Stimulated activated CD8-positive, alpha-beta memory T cell treated with anti-CD3 and anti-CD28 coated beads, Interleukin-7, amount 100 ng/mL, for 1 hour (primary cell): Measurements from ENCODE around the gene RABAC1.

Source experiments
- DNase-seq, 2 donors: peaks; one replicate each; pipeline ENCODE4 v3.0.0-alpha.2; 2020; ENCODE audit warnings: low read depth in 2 of 2

Gene RABAC1

DNA sequence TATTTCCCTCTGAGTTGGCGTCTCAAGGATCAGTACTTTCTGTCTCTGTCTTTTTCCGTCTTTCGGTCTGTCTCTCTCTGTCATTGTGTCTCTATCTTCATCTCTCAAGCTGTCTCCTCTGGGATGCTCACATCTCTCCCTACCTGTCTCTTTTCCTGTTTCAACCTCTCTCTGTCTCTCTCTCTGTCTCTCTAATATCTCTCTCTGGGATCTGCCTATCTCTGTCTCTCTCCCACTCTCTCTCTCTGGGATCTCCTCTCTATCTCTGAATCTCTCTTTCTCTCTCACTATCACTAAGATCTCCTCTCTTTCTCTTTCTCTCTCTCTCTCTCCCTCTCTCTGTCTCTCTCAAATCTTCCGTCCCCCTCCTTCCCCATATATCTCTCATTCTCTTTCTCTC lies 30.9 kb upstream of the RABAC1 start:
- no peak for DNase-seq

DNA sequence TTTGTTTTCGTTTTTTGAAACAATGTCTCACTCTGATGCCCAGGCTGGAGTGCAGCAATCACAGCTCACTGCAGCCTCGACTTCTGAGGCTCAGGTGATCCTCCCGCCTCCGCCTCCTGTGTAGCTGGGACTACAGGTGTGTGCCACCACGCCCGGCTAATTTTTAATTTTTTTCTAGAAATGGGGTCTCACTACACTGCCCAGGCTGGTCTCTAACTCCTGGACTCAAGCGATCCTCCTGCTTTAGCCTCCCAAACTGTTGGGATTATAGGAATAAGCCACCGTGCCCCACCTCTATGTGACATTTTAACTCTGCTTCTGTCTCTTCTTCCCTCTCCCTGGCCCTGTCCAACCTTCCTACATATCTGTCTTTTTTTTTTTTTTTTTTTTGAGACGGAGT lies 29.8 kb upstream of the RABAC1 start:
- DNase-seq, result no peak

DNA sequence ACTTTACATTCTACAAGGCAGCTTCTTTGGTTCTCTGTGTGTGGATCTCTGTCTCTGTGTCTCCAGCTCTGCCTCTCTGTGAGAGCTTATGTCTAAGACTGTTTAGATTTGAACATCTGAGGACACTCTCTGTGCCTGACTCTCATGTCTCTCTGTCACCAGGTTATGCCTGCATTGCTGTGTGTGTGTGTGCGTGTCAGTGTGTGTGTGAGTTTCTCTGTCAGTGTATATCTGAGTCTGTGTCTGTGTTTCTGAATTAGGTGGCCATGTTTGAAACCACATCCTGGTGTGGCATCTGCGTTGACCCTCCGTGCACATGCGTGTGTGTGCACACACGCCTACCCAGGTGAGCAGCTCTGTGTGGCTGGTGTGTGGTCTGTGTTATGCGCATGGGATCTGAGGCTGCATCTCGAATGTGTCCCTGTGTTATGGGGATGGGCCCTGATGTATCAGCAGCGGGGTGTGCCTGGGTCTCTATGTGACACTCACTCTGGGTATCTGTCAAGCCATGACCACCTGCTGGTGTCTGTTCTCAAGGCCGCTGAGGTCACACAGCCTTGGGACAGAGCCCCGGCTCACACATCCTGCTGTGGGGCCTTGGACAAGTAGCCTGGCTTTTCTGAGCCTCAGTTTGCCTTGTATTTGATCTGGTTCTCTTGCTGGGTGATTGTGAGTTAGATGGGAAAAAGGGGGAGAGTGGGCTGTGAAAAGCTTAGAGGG lies 28.2 kb upstream of the RABAC1 start:
- DNase-seq, result no peak

DNA sequence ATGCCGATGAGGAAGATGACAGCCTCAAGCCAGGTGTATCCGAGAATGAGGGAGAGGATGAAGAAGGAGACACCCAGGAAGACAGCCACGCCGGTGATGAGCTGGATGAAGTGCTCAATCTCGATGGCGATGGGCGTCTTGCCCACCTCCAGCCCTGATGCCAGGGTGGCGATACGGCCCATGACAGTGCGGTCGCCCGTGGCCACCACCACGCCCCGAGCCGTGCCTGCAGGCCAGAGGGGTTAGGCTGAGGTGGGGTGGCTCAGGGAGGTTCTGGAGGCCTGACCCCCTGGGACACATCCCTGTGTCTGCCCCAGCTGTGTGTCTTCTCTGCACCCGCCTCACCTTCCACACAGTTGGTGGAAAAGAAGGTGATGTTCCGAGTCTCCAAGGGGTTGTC lies 25.8 kb upstream of the RABAC1 start:
- no peak for DNase-seq

DNA sequence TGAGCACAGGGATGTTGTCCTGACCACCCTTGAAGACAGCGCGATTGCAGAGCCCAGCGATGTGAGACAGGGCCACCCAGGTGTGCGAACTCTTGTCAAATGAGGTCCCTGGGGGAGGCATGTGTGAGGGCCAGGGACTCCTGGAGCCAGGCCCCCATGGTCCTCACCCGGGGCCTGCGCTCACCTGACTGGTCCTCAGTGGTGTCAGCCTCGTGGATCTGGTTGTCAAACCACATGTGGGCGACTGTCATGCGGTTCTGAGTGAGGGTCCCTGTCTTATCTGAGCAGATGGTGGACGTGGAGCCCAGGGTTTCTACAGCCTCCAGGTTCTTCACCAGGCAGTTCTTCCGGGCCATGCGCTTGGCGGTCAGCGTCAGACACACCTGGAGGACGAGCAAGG lies 22.6 kb upstream of the RABAC1 start:
- no peak for DNase-seq

DNA sequence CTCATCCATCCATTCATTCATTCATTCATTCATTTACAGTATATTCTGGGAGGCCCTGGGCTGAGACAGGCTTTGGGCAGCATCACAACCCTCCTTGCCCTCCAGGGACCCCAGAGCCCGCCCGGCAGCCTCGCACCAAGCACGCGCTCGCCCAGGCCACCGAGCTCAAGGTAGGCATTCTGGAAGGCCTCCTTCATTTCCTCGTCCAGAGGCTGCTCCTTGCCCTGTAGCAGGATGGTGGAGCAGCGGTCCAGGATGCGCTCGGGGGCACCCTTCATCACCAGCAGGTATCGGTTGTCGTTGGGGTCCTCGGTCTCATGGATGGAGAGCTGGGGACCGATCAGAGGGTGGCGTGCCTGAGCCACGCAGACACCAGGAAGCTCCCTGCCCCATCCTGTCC lies 19.3 kb upstream of the RABAC1 start:
- no peak for DNase-seq

DNA sequence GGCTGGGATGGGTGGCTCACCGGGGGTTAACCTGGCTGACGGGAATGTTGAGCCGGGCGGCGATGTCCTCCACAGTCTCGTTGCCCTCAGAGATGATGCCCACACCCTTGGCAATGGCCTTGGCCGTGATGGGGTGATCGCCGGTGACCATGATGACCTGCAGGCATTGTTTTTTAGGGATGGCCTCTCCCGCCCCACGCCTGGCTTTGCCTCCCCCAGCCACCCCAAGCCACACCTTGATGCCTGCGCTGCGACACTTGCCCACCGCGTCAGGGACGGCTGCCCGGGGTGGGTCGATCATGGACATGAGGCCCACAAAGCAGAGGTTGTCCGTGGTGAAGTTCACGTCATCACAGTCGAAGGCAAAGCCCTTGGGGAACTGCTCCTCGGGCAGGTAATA lies 18.8 kb upstream of the RABAC1 start:
- DNase-seq, result no peak

DNA sequence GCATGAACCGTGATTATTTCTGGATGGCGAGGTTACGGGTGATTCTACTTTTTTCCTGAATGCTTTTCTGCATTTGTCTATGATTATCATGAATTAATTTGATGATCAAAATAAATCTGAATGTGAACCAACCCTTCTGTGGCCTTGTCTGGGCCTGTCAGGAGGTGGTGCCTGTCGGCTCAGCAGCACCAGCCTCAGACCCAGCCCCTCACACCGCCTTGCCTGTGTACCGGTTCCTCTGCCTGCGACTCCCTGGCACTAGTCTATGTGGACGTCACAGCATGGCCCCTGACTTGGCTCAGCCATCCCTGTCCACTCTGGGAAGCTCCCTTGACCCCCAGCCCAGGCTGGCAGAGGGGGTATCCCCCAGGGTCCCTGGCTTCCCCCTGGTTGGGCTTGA lies 15.5 kb upstream of the RABAC1 start:
- no peak for DNase-seq

- no peak for DNase-seq
These were observed 12.2 kb upstream of the RABAC1 start for GRCh38 chr19:41971363-41971762.

DNA sequence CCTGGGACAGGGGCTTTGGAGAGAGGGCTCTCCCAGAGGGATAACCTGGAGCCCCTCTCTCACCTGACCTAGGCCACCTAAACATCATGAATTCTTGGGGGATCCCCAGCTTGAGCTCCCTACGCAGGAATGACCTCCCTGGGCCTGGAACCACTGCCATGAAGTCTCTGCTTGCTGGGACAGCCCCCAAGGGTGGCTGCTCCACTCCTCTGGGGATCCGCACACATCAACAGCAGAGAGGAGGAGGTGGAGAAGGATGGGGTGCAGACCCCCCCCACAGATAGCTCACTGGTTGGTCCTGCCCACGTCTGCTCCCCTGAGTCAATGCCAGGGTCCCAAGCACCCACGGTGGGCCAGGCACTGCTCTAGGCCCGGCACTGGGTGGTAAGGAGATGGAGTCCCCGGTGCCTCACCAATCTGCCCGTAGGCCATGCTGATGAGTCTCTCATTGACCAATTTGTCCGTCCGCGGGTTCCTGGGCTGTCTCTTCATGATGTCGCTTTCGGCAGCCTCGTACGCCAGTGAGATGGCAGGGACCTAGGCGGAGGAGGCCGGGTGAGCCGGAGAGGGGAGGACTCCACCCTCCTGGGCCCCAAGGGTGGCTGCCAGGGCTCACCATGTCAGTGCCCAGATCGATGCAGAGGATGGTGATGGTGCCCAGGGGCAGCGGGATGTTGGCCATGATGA lies 10.8 kb upstream of the RABAC1 start:
- DNase-seq, result no peak

GRCh38 chr19:41968751-41969595 lies 9.9 kb upstream of the RABAC1 start:
- no peak for DNase-seq

- no peak for DNase-seq
These were observed 8.1 kb upstream of the RABAC1 start for GRCh38 chr19:41967054-41967783.

GRCh38 chr19:41965106-41965505 lies 6.0 kb upstream of the RABAC1 start:
- no peak for DNase-seq

DNA sequence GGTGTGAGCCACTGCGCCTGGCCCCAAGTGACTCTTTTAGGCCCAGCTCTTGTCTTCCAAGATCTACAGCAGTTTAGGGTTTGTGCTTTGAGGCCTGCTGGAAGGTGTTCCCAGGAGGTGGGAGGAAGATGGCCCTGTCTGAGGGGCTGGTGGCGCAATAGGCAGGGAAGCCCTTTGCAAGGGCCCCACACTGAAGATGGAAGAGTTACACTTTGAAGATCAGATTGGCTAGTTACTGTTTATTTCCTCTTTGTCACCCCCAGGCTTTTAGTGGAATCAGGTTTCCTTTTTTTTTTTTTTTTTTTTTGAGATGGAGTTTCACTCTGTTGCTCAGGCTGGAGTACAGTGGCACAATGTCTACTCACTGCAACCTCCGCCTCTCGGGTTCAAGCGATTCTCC lies 1.9 kb upstream of the RABAC1 start:
- DNase-seq, result no peak

DNA sequence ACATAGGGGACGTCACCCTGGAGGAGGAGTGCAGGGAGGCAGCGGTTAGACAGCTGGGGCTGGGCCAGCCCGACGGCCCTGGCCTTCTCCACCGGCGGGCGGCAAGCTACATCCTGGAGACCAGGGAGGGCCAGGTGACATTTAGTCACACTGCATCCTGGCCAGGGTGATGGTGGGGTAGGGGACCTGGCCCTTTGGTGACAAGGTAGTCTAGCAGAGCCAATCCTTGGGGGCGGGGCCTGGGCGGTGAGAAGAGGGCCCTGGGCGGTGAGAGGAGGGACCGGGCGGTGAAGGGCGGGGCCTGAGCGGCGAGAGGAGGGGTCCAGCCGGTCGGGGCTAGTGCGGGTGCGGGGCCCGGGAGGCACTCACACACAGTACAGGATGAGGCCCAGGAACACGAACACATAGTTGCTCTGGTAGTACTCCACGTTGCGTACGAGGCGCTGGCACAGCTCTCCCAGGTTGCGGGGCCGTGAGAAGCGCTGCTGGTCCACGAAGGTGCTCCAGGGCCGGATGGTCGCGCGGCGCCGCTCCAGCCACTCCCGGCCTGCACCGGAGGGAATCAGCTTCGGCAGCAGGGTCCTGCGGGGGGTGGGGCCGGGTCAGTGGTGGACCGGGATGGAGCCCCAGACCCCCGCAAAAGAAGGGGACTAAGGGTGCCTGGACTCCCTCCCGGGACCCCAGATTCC lies 610 bp downstream of the RABAC1 start:
- DNase-seq, result peak; percentile 46 to 62

GRCh38 chr19:41957838-41958366 lies 1.2 kb downstream of the RABAC1 start:
- no peak for DNase-seq

DNA sequence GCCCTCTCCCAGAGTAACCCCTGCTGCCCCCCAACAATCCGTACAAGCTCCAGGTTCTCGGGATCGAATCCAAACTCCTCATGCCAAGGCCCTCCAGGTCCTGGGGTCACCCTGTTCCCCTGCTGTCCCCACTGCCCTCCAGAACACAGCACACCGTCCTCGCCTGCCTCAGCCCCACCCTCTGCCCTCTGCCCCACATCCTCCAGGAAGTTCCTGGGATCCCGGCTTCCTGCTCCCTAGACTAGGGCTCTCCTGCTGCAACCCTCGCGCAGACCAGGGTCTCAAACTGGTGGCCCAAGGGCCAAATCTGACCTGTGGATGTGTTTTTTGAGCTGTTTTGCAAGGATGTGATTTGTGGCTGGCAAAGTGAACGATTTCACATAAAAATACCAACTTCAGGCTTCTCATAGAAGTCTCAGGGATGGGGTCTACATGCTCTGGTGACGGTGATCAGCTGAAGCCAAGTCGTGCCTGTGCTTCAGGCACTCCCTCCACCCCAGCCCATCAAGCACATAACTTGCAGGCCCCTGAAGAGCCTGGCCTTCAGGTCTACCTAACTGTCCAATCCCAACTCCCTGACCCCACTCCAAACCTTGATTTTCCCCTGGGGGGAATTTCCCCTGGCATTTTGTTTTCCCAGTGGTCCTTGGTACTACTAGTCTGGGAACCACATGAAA lies 1.8 kb downstream of the RABAC1 start:
- no peak for DNase-seq

DNA sequence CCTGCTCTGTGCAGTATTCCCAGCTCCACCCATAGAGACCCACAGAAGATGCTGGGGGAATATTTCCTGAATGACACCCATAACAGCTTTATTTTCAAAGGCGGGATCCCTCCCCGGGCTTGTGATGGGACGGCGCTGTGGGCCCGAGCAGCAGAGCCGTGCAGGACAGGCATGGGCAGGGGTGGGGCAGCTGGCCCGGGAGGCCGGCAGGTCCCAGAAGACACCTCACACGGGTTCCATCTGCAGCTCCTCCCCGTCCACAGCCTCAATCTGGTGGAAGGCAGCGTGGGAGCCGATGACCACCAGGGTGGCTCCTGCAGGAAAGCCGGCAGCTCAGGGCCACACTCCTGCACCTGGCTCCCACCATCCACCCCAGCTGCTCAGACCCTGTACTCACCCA lies 2.5 kb downstream of the RABAC1 start:
- no peak for DNase-seq

DNA sequence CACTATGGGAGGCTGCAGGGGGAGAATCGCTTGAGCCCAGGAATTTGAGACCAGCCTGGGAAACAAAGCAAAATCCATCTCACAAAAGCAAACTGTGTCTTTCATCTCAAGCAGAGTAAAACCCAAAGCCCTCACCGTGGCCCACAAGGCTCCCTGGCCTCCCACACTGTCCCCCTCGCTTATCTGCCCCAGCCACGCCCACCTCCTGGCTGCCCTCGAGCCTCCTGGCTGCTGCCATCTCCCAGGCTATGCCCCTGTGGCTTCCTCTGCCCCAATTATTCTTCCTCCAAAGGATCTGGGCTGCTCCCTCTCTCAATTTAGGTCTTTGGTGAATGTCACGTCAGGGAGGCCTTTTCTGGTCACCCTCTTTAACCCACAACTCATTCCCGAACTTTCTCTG lies 3.6 kb downstream of the RABAC1 start:
- no peak for DNase-seq

GRCh38 chr19:41951686-41952172 lies 7.4 kb downstream of the RABAC1 start:
- DNase-seq, result peak; percentile 73 to 92
